HL-60 (cell line): ENCODE measurements around the gene NBEAL2.

Source experiments
- DNase-seq, 2 experiments: peaks; one replicate each; pipeline ENCODE4 v3.0.0-alpha.2; 2010 to 2020; ENCODE audit warnings: low read depth in 1 of 2, low spot score in 1 of 2
- H3K27ac ChIP-seq: fragments of 250-450 bp; sonication (Bioruptor Pico); replicated peaks from 2 replicates; pipeline ENCODE4 v1.5.1; 2020; ENCODE audit warnings: mild to moderate bottlenecking, moderate library complexity
- H3K27me3 ChIP-seq: fragments of 250-450 bp; sonication (Bioruptor Pico); 2 replicates; pipeline ENCODE4 v1.5.1; 2021; ENCODE audit warnings: mild to moderate bottlenecking, moderate library complexity; ENCODE audit not compliant: insufficient read depth, poor library complexity, severe bottlenecking
- H3K4me3 ChIP-seq: replicated peaks from 2 replicates; pipeline ENCODE4 v1.5.1; 2011; ENCODE audit warnings: mild to moderate bottlenecking, control low read depth, low read length; ENCODE audit not compliant: insufficient read depth
- CTCF ChIP-seq: IDR thresholded peaks from one replicate; pipeline ENCODE4 v1.5.1; 2011; ENCODE audit warnings: low read length, control low read depth, inconsistent platforms; ENCODE audit not compliant: insufficient read depth
- GABPA ChIP-seq: IDR thresholded peaks from 2 replicates; pipeline ENCODE4 v1.6.1; 2012; ENCODE audit warnings: low read depth
- POLR2AphosphoS5 ChIP-seq: IDR thresholded peaks from 2 replicates; pipeline ENCODE4 v1.6.1; 2012; ENCODE audit warnings: low read depth
- REST ChIP-seq: IDR thresholded peaks from 2 replicates; pipeline ENCODE4 v1.6.1; 2012; ENCODE audit warnings: low read depth; ENCODE audit not compliant: insufficient replicate concordance
- SPI1 ChIP-seq: IDR thresholded peaks from 2 replicates; pipeline ENCODE4 v1.6.1; 2012; ENCODE audit warnings: low read depth, mild to moderate bottlenecking, borderline replicate concordance

Gene NBEAL2

GRCh38 chr3:46988616-46989015, 9.2 kb downstream of the NBEAL2 start:
- Histone ChIP-seq H3K27me3 (no peaks in the 10 kb centered on the region), H3K4me3 (no peak overlapping the region), H3K27ac (peak overlapping the region; percentile 88)
- DNase-seq = no peak
- TF ChIP-seq REST = no peak

GRCh38 chr3:46989146-46989810, 9.8 kb downstream of the NBEAL2 start:
- TF ChIP-seq POLR2AphosphoS5 (0 out of 2 replicates have a peak, but pooled peaks have one; percentile 9), CTCF (no peak)
- peak; percentile 43 to 57 for DNase-seq
- Histone ChIP-seq H3K27me3 (no peaks in the 10 kb centered on the region), H3K27ac (peak overlapping the region; percentile 88), H3K4me3 (no peak overlapping the region)

GRCh38 chr3:46990573-46991374, 11.3 kb downstream of the NBEAL2 start:
- peak; percentile 58 to 75 for DNase-seq
- TF ChIP-seq SPI1 (peak; percentile 70; the same call in 1 of the 2 replicates), CTCF (no peak)
- Histone ChIP-seq H3K27me3 (no peaks in the 10 kb centered on the region), H3K4me3 (no peak overlapping the region), H3K27ac (peak overlapping the region; percentile 88)

- no peak for DNase-seq
- Histone ChIP-seq H3K27me3 (no peaks in the 10 kb centered on the region), H3K27ac (peak overlapping the region; percentile 88), H3K4me3 (no peak overlapping the region)
- TF ChIP-seq CTCF (no peak), GABPA (no peak), POLR2AphosphoS5 (no peak), SPI1 (no peak), REST (no peak)
Measured at GRCh38 chr3:46991406-46992165, 12.1 kb downstream of the NBEAL2 start.
